GM19238 (cell line): ENCODE data around the gene AAMDC.
"Not testable (repeated sequence)": the region's sequence is repeated elsewhere in the genome, so short reads cannot be mapped to it uniquely, and the experiment has no call there.

Experiments used
- DNase-seq: peaks from one replicate; pipeline ENCODE4 v3.0.0; 2011; ENCODE audit warnings: low spot score; ENCODE audit not compliant: insufficient read length

The AAMDC gene

DNA sequence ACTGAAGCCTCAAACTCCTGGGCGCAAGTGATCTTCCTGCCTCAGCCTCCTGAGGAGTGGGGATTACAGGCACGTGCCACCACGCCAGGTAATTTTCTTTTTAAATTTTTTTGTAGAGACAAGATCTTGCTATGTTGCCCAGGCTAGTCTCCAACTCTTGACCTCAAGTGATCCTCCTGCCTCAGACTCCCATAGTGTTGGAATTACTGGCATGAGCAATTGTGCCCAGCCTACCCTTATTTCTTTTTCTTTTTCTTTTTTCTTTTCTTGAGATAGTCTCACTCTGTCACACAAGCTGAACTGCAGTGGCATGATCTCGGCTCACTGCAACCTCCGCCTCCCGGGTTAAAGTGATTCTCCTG lies 63.9 kb downstream of the AAMDC start:
- no peak for DNase-seq

DNA sequence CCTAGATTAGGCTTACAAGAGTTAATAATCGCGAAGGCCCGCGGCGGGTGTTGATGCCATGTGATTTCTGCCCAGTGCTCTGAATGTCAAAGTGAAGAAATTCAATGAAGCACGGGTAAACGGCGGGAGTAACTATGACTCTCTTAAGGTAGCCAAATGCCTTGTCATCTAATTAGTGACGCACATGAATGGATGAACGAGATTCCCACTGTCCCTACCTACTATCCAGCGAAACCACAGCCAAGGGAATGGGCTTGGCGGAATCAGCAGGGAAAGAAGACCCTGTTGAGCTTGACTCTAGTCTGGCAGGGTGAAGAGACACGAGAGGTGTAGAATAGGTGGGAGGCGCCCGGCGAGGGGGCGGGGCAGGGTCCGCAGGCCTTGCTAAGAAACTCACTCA lies 65.5 kb downstream of the AAMDC start:
- DNase-seq = no peak

DNA sequence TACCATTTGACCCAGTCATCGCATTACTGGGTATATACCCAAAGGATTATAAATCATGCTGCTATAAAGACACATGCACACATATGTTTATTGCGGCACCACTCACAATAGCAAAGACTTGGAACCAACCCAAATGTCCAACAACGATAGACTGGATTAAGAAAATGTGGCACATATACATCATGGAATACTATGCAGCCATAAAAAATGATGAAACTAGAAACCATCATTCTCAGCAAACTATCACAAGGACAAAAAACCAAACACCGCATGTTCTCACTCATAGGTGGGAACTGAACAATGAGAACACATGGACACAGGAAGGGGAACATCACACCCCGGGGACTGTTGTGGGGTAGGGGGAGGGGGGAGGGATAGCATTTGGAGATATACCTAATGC lies 68.1 kb downstream of the AAMDC start:
- DNase-seq = not testable (repeated sequence)

DNA sequence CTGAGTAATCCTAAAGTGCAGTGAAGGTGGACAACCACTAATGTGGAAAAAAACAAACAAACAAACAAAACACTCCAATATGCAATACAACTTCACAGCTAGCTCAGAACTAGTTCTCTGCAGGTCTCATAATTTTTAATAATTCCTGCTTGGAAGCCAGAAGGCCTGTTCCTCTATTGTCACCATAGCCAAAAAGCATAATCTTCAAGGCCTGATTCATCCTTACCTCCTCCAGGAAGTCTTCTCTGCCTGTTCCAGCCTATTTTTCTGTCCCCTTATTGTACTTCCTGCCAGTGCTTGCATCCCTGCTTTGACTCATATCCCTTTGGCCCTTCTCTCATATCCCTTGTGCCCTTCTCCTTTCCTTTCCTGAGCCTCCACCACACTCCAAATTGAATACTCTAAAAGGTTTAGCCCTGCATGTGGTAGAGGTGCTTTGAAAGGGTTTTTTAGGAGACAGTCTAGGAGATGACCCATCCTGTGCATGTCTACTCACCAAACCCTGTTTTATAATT lies 69.2 kb downstream of the AAMDC start:
- DNase-seq = not testable (repeated sequence)

DNA sequence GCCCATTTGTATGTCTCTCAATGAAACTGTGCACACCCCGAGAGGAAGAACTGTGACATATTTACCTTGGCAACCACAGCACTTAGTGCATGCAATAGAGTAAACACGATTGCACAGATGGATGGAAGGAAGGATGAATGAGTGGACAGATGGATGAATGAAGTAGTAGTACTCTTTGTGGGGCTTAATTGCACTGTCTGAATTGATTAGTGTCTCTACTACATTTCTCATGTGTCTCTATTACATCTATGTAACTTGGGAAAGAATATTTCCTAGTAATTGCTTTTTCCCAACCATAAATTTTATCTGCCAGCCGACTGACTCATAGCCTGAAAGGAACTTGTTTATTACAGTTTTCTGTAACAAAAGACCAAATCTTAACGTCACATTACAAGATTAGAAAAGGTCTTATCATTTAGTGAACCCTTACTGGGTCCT lies 69.7 kb downstream of the AAMDC start:
- not testable (repeated sequence) for DNase-seq

DNA sequence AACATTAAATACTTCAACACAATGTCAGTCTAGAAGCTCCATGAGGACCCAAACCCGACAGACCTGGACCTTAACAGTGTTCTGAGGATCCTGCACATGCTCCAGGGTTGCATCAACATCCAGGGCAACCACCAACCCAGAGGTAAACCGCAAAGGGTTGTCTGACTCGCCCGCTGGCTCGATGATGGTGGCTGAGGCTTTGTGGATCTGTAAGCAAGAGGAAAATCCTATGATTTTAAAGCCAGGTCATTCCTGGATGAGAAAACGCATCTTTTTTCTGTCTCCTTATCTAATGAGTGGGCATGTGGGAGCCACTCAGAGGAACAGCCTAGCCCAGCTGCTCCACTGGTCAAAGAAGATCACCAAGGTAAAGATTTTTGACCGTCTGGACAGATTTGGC lies 70.3 kb downstream of the AAMDC start:
- not testable (repeated sequence) for DNase-seq

DNA sequence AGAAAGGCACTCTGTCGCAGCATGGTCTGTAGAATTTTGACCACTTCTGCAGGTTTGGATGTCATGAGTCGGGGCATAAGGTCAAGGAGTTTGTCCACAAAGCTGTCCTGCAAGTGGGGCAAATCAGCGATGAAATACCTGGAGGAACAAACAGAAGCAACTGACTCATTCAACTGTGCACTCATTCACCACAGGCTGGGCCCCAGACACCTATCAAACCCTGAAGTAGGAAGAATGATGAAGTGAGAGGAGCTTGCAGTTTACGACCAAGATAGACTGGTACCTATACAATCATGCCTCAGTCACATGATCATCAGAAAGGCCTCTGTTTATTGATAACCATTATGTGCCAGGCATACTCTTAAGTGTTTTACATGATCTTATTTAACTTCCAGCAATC lies 70.8 kb downstream of the AAMDC start:
- DNase-seq = not testable (repeated sequence)

DNA sequence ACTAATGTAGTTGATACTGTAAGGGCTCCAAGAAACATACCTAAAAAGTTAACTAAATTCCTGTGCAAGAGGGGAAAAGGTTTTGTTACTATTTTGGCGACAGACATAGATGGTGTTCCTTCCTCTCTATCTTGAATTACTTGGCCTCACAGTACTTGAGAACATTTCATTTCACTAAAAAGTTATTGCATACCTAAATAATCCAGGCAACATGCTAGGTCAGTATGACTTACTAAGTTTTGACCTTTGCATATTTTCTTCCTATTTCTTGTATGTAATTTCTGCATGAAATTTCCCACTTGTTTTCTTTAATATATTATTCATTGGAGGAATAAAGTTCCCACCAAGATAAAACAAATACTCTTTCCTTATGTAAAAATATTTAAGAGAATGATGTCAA lies 74.0 kb downstream of the AAMDC start:
- not testable (repeated sequence) for DNase-seq

DNA sequence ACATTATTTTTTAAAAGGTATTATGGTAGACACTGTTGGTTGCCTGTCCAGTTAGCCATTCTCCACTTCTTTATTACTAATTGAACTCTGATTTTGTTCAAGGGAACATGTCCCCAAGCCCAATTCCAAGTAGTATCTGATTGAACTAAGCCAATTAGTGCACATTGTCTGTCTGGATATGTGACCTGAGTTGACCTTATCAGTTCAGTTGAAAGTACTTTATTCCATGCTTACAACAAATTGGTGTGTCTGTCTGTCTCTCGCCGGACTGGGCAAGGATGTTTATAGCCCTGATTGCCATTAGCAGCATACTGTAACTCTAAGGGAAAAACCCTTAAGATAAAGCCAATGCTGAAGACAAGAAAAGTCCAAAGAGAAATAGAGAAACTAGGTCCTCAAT lies 87.9 kb downstream of the AAMDC start:
- no peak for DNase-seq

DNA sequence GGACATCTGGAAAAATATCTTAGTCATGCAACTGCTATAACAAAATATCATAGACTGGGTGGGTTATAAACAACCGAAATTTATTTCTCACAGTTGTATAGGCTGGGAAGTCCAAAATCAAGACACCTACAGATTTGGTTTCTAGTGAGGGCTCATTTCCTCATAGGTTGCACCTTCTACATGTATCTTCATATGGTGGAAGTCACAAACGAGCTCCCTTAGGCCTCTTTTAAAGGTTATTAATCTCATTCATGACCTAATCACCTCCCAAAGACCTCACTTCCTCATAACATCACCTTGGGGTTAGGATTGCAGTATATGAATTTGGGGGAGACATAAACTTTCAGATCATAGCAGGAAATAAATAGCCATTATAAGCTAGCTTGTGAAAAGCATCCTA lies 88.3 kb downstream of the AAMDC start:
- no peak for DNase-seq

DNA sequence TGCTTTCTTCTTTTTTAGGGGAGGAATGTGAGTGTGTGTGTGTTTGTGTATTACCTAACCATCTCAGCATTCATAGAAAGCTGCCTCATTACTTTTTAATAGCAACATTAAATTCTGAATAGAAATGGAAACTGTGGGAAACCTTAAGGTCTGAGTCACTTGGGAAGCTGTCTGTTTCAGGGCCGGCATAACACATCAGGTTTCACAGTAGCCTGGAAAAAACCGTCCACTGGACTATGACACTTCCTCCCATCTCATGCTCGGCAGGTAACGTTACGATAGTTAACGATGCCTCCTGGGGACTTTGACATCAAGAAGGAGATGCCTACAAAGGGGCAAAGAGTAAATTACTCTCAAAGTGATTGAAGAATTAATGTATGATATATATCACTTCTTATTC lies 89.9 kb downstream of the AAMDC start:
- DNase-seq = not testable (repeated sequence)

DNA sequence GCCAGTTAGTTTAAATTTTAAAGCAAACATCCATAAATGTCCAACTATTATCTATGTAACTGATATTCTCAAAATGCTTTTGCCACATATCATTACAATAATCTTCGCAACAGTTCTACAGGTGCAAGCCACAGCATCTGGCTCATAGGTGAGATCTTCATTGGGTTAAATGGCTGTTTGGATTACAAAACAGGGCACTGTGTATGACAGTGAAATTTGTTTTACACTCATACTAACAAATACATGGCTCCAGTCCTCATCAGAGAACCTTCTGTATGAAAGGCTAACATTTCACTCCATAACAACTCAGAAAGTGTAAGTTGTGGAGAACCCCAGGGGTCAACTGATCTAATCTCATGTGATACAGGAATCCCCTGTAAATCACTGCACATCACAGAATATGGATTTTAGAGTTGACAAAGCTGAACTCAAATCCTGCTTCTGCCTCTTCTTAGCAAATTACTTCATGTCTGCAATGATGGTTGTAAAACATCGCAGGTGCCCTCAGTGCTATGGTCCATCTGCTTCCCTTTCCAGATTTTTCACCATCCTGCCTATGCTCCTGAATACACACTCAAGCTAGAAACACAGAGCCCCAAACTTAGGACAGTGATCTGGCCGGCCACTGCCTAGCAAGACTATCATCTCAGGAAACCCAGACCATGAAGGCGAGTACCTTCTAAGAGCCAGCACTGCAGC lies 92.8 kb downstream of the AAMDC start:
- DNase-seq = not testable (repeated sequence)

DNA sequence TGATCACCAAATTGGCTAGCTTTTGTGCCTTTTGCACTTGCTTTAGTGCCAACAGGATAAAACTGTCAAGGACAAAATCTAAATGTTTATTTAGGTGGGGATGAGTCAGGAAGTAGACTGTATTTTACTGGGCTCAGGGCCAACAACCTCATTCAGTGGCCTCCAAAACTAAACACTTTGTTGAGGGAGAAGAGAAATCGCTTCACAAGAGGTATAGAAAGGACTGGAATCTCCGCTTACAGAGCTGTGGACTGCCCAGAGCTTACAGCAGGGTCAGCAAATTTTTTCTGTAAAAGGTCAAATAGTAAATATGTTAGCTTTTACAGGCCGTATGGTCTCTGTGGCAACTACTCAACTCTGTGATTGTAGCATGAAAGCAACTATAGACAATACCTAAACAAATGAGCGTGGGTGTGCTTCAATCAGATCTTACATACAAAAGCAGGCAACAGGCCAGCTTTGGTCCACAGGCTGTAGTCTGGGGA lies 93.4 kb downstream of the AAMDC start:
- DNase-seq = not testable (repeated sequence)

DNA sequence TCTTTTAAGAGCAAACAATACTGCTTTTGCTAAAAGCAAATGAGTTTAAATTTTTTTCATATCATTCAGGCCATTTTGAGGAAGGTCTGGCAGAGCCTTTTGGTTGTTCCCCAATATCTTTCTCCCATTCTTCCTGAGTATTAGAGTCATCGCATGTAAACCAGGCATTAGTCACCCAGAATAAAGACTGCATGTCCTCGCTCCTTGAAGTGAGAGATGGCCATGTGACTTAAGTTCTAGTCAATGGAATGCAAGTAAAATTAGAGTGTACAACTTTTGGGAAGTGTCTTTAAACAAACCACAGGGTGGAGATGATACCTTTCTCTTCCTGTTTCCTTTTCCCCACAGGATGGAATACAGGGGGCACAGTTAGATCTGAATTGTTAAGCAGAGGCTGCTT lies 96.8 kb downstream of the AAMDC start:
- DNase-seq = not testable (repeated sequence)
